Measurements from ENCODE around the gene UQCRH. TPM values are rescaled to one million over a fixed set of nuclear protein-coding genes. Genes with fewer than 3 reads are reported as not detected.

UQCRH gene
- total and polyA plus RNA-seq, 2 of the 4 experiments (the other 2 are of a cell fraction), result 347 to 736 TPM

- Histone ChIP-seq H2BK5ac (ENCODE audit: low read depth, low read length, poor library complexity, severe bottlenecking) (no peak overlapping the region), H3K4me1 (ENCODE audit: control insufficient read depth, insufficient read depth, low read length) (no peaks in the 10 kb centered on the region), H2BK20ac (ENCODE audit: low read depth, low read length) (no peak overlapping the region), H4K8ac (ENCODE audit: low read depth in 2 of 2, low read length in 2 of 2) (no peak overlapping the region), H3K27me3 (ENCODE audit: control insufficient read depth, insufficient read depth, low read length) (no peaks in the 10 kb centered on the region), H2BK15ac (ENCODE audit: low read depth, low read length) (no peak overlapping the region), H3K27ac (ENCODE audit: insufficient read depth, low read length) (no peak overlapping the region), H3K9me1 (ENCODE audit: insufficient read depth, low read length) (peaks cover 12% of the 10 kb centered on the region), H2AFZ (replicated peaks; ENCODE audit: low read length, poor library complexity) (no peak overlapping the region), H3K9ac (ENCODE audit: low read depth, low read length) (no peak overlapping the region), H3K36me3 (ENCODE audit: control insufficient read depth, insufficient read depth, low read length) (peaks cover 42% of the 10 kb centered on the region), H4K91ac (ENCODE audit: insufficient read depth, low read depth, low read length) (no peak overlapping the region), H3K18ac (ENCODE audit: low read depth, low read length) (no peak overlapping the region), H3K4ac (ENCODE audit: low read depth, low read length) (no peak overlapping the region), H3K14ac (replicated peaks; ENCODE audit: low read depth, low read length) (no peak overlapping the region), H4K5ac (ENCODE audit: low read depth, low read length) (no peak overlapping the region), H2AK9ac (replicated peaks; ENCODE audit: low read depth, low read length, poor library complexity) (no peak overlapping the region), H3K56ac (ENCODE audit: extremely low read depth, insufficient read depth, low read length) (no peak overlapping the region), H3K4me3 (ENCODE audit: insufficient read depth, low read depth, low read length) (no peak overlapping the region), H2BK120ac (ENCODE audit: low read depth, low read length) (no peak overlapping the region), H3K23ac (ENCODE audit: low read depth, low read length) (no peak overlapping the region), H3K79me1 (ENCODE audit: low read depth in 1 of 2, low read length in 2 of 2) (peaks cover 32 to 65% of the 10 kb centered on the region in 2 experiments), H4K20me1 (ENCODE audit: insufficient read depth, low read length) (peaks cover 19% of the 10 kb centered on the region), H2AK5ac (ENCODE audit: low read depth, low read length) (no peak overlapping the region), H3K9me3 (ENCODE audit: control insufficient read depth, insufficient read depth, low read length) (no peaks in the 10 kb centered on the region), H3K4me2 (ENCODE audit: low read depth, low read length) (no peak overlapping the region)
- no CpG with 5 or more reads among the region's 2 CpGs for WGBS, 2 experiments (ENCODE audit: extremely low coverage in 2 of 2, insufficient read length in 1 of 2)
- dilution Hi-C loops (cut with HindIII; ENCODE audit: low sequenced_read_pairs, unreplicated experiment) (no loop called here), in situ Hi-C loops (cut with MboI; ENCODE audit: low sequenced_read_pairs) (no loop called here), intact Hi-C loops (cut with micrococcal nuclease) (no loop called here)
- POLR2A ChIA-PET (ENCODE audit: unreplicated experiment), result no interaction called here
- ATAC-seq (ENCODE audit: low read depth), result no peak
- no TSS peak for BruUV-seq (replicated peaks)
- TF ChIP-seq RCOR1 (IDR thresholded peaks at IDR 0.05; ENCODE audit: insufficient replicate concordance, low read length) (no peak), FOS (IDR thresholded peaks at IDR 0.05; ENCODE audit: low read depth, low read length) (no peak), BHLHE40 (IDR thresholded peaks at IDR 0.05; ENCODE audit: low read depth, low read length) (no peak), POLR2A (IDR thresholded peaks at IDR 0.05; ENCODE audit: low read depth, low read length) (no peak), SMC3 (IDR thresholded peaks at IDR 0.05; ENCODE audit: low read depth, low read length) (no peak), RAD21 (IDR thresholded peaks at IDR 0.05; ENCODE audit: low read length) (no peak), CTCF (conservative IDR thresholded peaks at IDR 0.05; ENCODE audit: low read depth, low read length) (no peak), MAFK (IDR thresholded peaks at IDR 0.05; ENCODE audit: low read depth, low read length) (no peak)
- CTCF ChIA-PET, result no interaction called here
- no peak for DNase-seq
Observed at GRCh38 chr1:46295306-46295705, 8.2 kb upstream of the UQCRH start.

Data from IMR-90 (cell line).